Activated T-cell treated with anti-CD3 and anti-CD28 coated beads, Interleukin-2, amount 50 U/mL, for 1 hour (primary cell): ENCODE measurements around the gene ADI1.

ENCODE experiments used
- DNase-seq: peaks from one replicate; pipeline ENCODE4 v3.0.0-alpha.2; 2020

Gene ADI1

GRCh38 chr2:3479430-3480320, 39.7 kb downstream of the ADI1 start:
- no peak for DNase-seq

- no peak for DNase-seq
Measured at GRCh38 chr2:3478846-3479385, 40.4 kb downstream of the ADI1 start.

- DNase-seq: no peak
Measured at GRCh38 chr2:3476985-3477327, 42.4 kb downstream of the ADI1 start.

GRCh38 chr2:3476321-3476984, 42.9 kb downstream of the ADI1 start:
- DNase-seq: no peak

GRCh38 chr2:3475771-3476170, 43.6 kb downstream of the ADI1 start:
- DNase-seq: no peak

GRCh38 chr2:3472966-3473365, 46.4 kb downstream of the ADI1 start:
- DNase-seq: no peak

GRCh38 chr2:3472296-3472695, 47.0 kb downstream of the ADI1 start:
- DNase-seq: no peak

GRCh38 chr2:3470856-3471737, 48.2 kb downstream of the ADI1 start:
- DNase-seq: no peak

- no peak for DNase-seq
Measured at GRCh38 chr2:3470166-3470651, 49.1 kb downstream of the ADI1 start.

GRCh38 chr2:3469486-3469885, 49.8 kb downstream of the ADI1 start:
- no peak for DNase-seq

- DNase-seq: no peak
Measured at GRCh38 chr2:3468296-3468988, 50.9 kb downstream of the ADI1 start.

- DNase-seq: no peak
Measured at GRCh38 chr2:3467654-3468053, 51.7 kb downstream of the ADI1 start.

GRCh38 chr2:3466966-3467365, 52.4 kb downstream of the ADI1 start:
- DNase-seq: no peak

GRCh38 chr2:3466482-3466863, 52.9 kb downstream of the ADI1 start:
- no peak for DNase-seq

- DNase-seq: no peak
Measured at GRCh38 chr2:3465844-3466481, 53.4 kb downstream of the ADI1 start.

- DNase-seq: no peak
Measured at GRCh38 chr2:3465328-3465727, 54.0 kb downstream of the ADI1 start.

GRCh38 chr2:3464401-3465005, 54.8 kb downstream of the ADI1 start:
- DNase-seq: no peak

GRCh38 chr2:3463944-3464343, 55.4 kb downstream of the ADI1 start:
- DNase-seq: no peak

GRCh38 chr2:3463186-3463835, 56.0 kb downstream of the ADI1 start:
- DNase-seq: no peak

GRCh38 chr2:3462493-3463104, 56.7 kb downstream of the ADI1 start:
- no peak for DNase-seq
